ENCODE measurements around the gene NPM3.

- no peak for TF ChIP-seq CTCF (IDR thresholded peaks at IDR 0.05; ENCODE audit: insufficient read depth, low read length)
- no peak for TF ChIP-seq POLR2AphosphoS5 (IDR thresholded peaks at IDR 0.05; ENCODE audit: low read depth)
- no peak for TF ChIP-seq GABPA (IDR thresholded peaks at IDR 0.05; ENCODE audit: low read depth)
- no peak for TF ChIP-seq REST (IDR thresholded peaks at IDR 0.05; ENCODE audit: insufficient replicate concordance, low read depth)
These were observed 6.4 kb upstream of the NPM3 start for GRCh38 chr10:101789686-101790085.
